ENCODE data around the gene CAVIN3.

- TF ChIP-seq GATA3 (IDR thresholded peaks at IDR 0.05; ENCODE audit: low read depth, low read length), result no peak
- TF ChIP-seq GATA2 (IDR thresholded peaks at IDR 0.05; ENCODE audit: low read depth, low read length), result no peak
These were observed 50.3 kb downstream of the CAVIN3 start for GRCh38 chr11:6269994-6270393.
